Type B pancreatic cell (in vitro differentiated cells): Measurements from ENCODE around the gene SLC44A5. TPM values are rescaled to one million over a fixed set of nuclear protein-coding genes. Genes with fewer than 3 reads are reported as not detected.

ENCODE experiments used
- DNase-seq: peaks from one replicate; pipeline ENCODE4 v3.0.0; 2021; ENCODE audit warnings: mixed read lengths; ENCODE audit not compliant: unreplicated experiment; ENCODE audit errors: extremely low spot score
- H3K27ac Mint-ChIP-seq: 2 replicates; pipeline ENCODE4 v1.8.0; 2021; ENCODE audit warnings: mild to moderate bottlenecking, mixed read lengths
- H3K27me3 Mint-ChIP-seq: 2 replicates; pipeline ENCODE4 v1.8.0; 2021; ENCODE audit warnings: mixed read lengths
- H3K36me3 Mint-ChIP-seq: 2 replicates; pipeline ENCODE4 v1.8.0; 2021; ENCODE audit warnings: mixed read lengths
- H3K4me1 Mint-ChIP-seq: one replicate; pipeline ENCODE4 v1.8.0; 2021; ENCODE audit warnings: mixed read lengths; ENCODE audit not compliant: unreplicated experiment
- H3K4me3 Mint-ChIP-seq: 2 replicates; pipeline ENCODE4 v1.8.0; 2021; ENCODE audit warnings: mild to moderate bottlenecking, mixed read lengths
- H3K9me3 Mint-ChIP-seq: 2 replicates; pipeline ENCODE4 v1.8.0; 2021; ENCODE audit warnings: mixed read lengths
- total RNA-seq: library from RNA; stranded (reverse); gene quantifications from 2 replicates; pipeline ENCODE4 v1.2.1, GENCODE V29; 2021; ENCODE audit warnings: low replicate concordance
- TF ChIP-seq, protein P1 (sequence below): fragments of 200-600 bp; sonication (generic); conservative IDR thresholded peaks from 2 replicates; pipeline ENCODE4 v1.5.0; 2021; ENCODE audit warnings: antibody characterized with exemption, mild to moderate bottlenecking

SLC44A5 gene
- total RNA-seq, 1 donor from 2014 or later, result 2.4 TPM

DNA sequence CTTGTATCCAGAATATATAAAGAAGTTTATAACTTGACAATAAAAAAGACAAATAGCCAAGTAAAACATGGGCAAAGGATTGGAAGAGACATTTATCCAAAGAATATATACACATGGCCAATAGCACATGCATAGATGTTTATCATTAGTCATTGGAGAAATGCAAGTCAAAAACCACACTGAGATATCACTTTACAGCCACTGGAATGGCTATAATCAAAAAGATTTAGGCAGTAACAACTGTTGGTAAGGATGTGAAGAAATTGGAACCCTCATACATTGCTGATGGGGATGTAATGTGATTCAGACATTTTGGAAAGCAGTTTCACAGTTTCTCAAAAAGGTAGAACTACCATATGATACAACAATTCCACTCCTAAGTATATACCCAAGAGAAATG is 51.1 kb downstream of the SLC44A5 start:
- no peak for DNase-seq
- Mint-ChIP-seq H3K4me3 (no peak overlapping the region), H3K27ac (no peak overlapping the region), H3K4me1 (peaks cover 4% of the 10 kb centered on the region), H3K9me3 (no peaks in the 10 kb centered on the region), H3K27me3 (peaks cover under 1% of the 10 kb centered on the region), H3K36me3 (no peaks in the 10 kb centered on the region)
- TF ChIP-seq, protein P1, sequence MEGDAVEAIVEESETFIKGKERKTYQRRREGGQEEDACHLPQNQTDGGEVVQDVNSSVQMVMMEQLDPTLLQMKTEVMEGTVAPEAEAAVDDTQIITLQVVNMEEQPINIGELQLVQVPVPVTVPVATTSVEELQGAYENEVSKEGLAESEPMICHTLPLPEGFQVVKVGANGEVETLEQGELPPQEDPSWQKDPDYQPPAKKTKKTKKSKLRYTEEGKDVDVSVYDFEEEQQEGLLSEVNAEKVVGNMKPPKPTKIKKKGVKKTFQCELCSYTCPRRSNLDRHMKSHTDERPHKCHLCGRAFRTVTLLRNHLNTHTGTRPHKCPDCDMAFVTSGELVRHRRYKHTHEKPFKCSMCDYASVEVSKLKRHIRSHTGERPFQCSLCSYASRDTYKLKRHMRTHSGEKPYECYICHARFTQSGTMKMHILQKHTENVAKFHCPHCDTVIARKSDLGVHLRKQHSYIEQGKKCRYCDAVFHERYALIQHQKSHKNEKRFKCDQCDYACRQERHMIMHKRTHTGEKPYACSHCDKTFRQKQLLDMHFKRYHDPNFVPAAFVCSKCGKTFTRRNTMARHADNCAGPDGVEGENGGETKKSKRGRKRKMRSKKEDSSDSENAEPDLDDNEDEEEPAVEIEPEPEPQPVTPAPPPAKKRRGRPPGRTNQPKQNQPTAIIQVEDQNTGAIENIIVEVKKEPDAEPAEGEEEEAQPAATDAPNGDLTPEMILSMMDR, result no peak

DNA sequence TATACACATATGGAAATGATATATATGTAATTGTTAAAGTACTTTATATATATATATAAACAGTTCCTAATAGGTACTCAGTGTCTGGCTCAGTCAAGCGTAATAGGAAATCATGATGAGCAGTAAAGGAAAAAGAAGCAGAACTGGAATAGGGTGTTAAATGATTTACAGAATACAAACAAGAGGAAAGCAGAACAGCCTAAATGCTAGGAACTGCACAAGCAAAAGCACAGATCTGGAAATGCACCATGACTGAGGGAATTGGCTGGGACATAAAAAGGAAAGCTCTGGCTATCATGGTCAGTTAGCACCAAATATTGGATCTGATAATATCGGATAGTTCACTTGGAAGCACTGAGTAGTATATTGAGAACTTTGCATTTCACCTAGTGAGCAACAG is 51.8 kb downstream of the SLC44A5 start:
- TF ChIP-seq, protein P1, result no peak
- Mint-ChIP-seq H3K4me3 (no peak overlapping the region), H3K4me1 (peaks cover 4% of the 10 kb centered on the region), H3K36me3 (no peaks in the 10 kb centered on the region), H3K27ac (no peak overlapping the region), H3K27me3 (peaks cover 3% of the 10 kb centered on the region), H3K9me3 (no peaks in the 10 kb centered on the region)
- no peak for DNase-seq

- DNase-seq, result no peak
- Mint-ChIP-seq H3K36me3 (no peaks in the 10 kb centered on the region), H3K4me1 (peaks cover 4% of the 10 kb centered on the region), H3K9me3 (no peaks in the 10 kb centered on the region), H3K27ac (no peak overlapping the region), H3K4me3 (no peak overlapping the region), H3K27me3 (peaks cover 3% of the 10 kb centered on the region)
- TF ChIP-seq, protein P1, result no peak
Observed at GRCh38 chr1:75554870-75555269, 56.0 kb downstream of the SLC44A5 start.

- Mint-ChIP-seq H3K27me3 (peaks cover 3% of the 10 kb centered on the region), H3K27ac (no peak overlapping the region), H3K4me1 (peaks cover 2% of the 10 kb centered on the region), H3K4me3 (no peak overlapping the region), H3K9me3 (no peaks in the 10 kb centered on the region), H3K36me3 (no peaks in the 10 kb centered on the region)
- TF ChIP-seq, protein P1, result no peak
- no peak for DNase-seq
Observed at GRCh38 chr1:75554181-75554580, 56.7 kb downstream of the SLC44A5 start.

- TF ChIP-seq, protein P1, result no peak
- Mint-ChIP-seq H3K36me3 (no peaks in the 10 kb centered on the region), H3K9me3 (no peaks in the 10 kb centered on the region), H3K27me3 (peaks cover 3% of the 10 kb centered on the region), H3K4me1 (no peaks in the 10 kb centered on the region), H3K27ac (no peak overlapping the region), H3K4me3 (no peak overlapping the region)
- DNase-seq, result no peak
Observed at GRCh38 chr1:75550559-75550958, 60.4 kb downstream of the SLC44A5 start.
